ENCODE results near the gene PCDH9.

PCDH9 gene

DNA sequence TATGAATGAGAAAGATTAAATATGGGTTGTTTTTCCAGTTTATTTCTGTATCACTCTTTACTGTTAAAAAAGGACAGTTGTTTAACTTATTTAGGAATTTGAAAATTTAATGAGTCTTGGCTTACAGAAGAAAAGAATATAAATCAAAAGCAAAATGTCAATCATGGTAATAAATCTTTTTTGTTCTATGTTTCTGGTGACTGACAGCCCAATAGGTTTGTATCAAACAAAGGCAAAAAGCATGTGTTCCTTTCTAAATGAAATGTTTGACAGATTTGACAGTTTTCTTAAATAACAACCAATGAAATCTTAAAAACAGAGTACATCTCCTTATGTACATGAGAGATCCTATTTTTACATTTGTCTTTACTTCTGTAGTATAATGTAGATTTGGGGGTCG, 11.0 kb downstream of the PCDH9 start:
- Histone ChIP-seq H3K36me3 (ENCODE audit: control insufficient read depth, insufficient read depth, low read length) (no peaks in the 10 kb centered on the region), H3K4me3 (ENCODE audit: low read length) (no peak overlapping the region), H3K27ac (ENCODE audit: low read depth, low read length) (no peak overlapping the region), H3K27me3 (ENCODE audit: control insufficient read depth, insufficient read depth, low read length) (no peaks in the 10 kb centered on the region), H3K9ac (ENCODE audit: low read length) (no peak overlapping the region), H3K4me1 (ENCODE audit: control insufficient read depth, insufficient read depth, low read length) (no peaks in the 10 kb centered on the region)

DNA sequence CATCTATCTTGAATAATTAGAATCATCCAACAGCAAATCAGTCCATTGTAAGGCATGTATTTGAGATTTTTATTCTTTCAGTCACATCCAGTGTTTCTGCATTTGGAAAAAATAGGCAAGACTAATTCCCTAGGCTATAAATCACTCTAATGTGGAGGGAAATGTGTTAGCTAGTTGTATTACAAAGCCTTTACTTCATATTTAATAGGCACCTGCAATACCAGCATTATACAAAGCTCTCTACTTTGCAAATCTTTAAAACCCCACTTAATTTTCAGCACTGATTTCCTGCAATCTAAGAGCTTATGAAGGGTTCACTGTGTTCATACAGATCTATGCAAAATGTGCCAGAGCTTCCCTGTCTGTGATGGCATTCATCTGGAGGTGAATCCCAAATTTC, 12.3 kb downstream of the PCDH9 start:
- no peak overlapping the region for H3K27ac ChIP-seq (ENCODE audit: low read depth, low read length)
- no peaks in the 10 kb centered on the region for H3K36me3 ChIP-seq (ENCODE audit: control insufficient read depth, insufficient read depth, low read length)
- no peak overlapping the region for H3K4me3 ChIP-seq (ENCODE audit: low read length)
- no peaks in the 10 kb centered on the region for H3K27me3 ChIP-seq (ENCODE audit: control insufficient read depth, insufficient read depth, low read length)
- H3K9ac ChIP-seq (ENCODE audit: low read length): no peak overlapping the region
- H3K4me1 ChIP-seq (ENCODE audit: control insufficient read depth, insufficient read depth, low read length): no peaks in the 10 kb centered on the region

DNA sequence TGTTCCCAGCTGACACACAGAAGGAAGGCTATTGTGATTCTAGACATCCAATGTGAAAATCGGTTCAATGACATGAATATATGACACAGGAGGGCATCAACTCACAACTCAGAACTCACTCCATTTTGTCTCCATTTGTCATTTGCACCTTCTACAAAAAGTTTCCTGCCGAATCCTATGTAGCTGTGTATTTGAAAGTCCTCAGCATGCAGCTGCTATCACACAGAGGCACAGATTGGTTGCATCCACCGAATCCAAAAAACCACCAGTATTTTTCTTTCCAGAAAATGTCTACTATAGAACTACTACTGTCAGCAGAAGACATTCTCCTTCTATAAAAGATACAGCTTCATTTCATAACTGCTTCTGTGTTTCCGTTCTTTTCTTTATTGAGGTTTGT, 13.3 kb downstream of the PCDH9 start:
- Histone ChIP-seq H3K36me3 (ENCODE audit: control insufficient read depth, insufficient read depth, low read length) (no peaks in the 10 kb centered on the region), H3K27me3 (ENCODE audit: control insufficient read depth, insufficient read depth, low read length) (no peaks in the 10 kb centered on the region), H3K4me3 (ENCODE audit: low read length) (no peak overlapping the region), H3K27ac (ENCODE audit: low read depth, low read length) (no peak overlapping the region), H3K9ac (ENCODE audit: low read length) (no peak overlapping the region), H3K4me1 (ENCODE audit: control insufficient read depth, insufficient read depth, low read length) (no peaks in the 10 kb centered on the region)

DNA sequence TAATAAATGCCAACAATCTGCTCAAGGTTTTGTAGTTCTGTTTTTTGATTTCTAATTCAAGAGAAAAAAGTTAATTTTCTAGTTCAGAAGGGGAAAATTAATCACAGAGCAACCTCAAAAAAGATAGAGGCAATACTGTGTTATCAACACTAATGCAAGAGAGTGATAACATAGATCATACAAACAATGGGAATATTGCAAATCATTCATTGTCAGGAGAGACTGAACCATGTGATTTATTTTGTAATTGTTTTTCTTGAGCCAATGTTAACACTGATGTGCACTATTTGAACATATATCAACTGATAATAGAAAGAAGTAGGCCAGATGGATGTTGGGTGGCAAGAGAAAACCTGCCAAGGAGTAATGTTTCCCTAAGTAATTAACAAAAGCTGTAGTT, 19.9 kb downstream of the PCDH9 start:
- H3K4me1 ChIP-seq (ENCODE audit: control insufficient read depth, insufficient read depth, low read length): no peaks in the 10 kb centered on the region

DNA sequence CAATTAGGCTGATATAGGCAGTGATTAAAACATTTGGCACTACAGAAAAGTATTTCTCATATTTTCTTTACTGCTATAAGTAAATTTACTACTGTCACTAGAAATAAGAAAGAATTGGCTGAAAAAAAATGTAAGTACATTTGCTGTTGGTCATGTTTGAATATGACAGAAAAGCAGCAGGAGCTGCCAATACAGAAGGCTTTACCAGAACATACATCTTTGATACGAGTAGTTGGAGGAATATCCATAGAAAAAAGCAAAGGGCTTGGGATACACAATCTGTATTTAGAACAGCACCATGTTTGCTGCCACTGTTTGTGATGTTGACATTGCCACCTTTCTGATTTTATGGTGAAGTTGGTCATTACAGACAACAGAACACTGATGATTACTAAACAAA, 21.6 kb downstream of the PCDH9 start:
- Histone ChIP-seq H3K27me3 (ENCODE audit: control insufficient read depth, insufficient read depth, low read length) (no peaks in the 10 kb centered on the region), H3K9ac (ENCODE audit: low read length) (no peak overlapping the region), H3K27ac (ENCODE audit: low read depth, low read length) (no peak overlapping the region), H3K4me1 (ENCODE audit: control insufficient read depth, insufficient read depth, low read length) (no peaks in the 10 kb centered on the region), H3K4me3 (ENCODE audit: low read length) (no peak overlapping the region), H3K36me3 (ENCODE audit: control insufficient read depth, insufficient read depth, low read length) (no peaks in the 10 kb centered on the region)

More for the DNA sequence above, 19.9 kb downstream of the PCDH9 start:
- Histone ChIP-seq H3K27ac (ENCODE audit: low read depth, low read length) (no peak overlapping the region), H3K27me3 (ENCODE audit: control insufficient read depth, insufficient read depth, low read length) (no peaks in the 10 kb centered on the region), H3K9ac (ENCODE audit: low read length) (no peak overlapping the region), H3K36me3 (ENCODE audit: control insufficient read depth, insufficient read depth, low read length) (no peaks in the 10 kb centered on the region), H3K4me3 (ENCODE audit: low read length) (no peak overlapping the region)

DNA sequence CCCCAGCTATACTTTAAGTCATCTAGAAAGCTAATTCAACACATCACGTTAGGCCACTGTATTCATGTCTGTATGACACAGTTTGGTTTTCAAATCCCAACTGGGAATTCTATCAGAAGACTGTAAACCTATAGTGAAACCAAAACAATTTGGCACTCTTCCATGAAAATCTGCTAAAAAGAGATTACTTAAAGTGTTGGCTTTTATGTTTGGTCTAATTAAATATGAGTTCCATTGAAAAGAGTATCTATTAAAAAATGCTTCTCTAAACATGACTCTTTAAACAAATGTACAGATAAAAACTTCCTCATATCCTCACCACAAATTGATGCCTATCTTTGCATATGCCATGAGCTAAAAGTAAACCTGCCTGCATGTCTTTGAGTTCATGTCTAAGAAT, 25.4 kb downstream of the PCDH9 start:
- Histone ChIP-seq H3K27me3 (ENCODE audit: control insufficient read depth, insufficient read depth, low read length) (no peaks in the 10 kb centered on the region), H3K27ac (ENCODE audit: low read depth, low read length) (no peak overlapping the region), H3K9ac (ENCODE audit: low read length) (no peak overlapping the region), H3K4me3 (ENCODE audit: low read length) (no peak overlapping the region), H3K36me3 (ENCODE audit: control insufficient read depth, insufficient read depth, low read length) (no peaks in the 10 kb centered on the region), H3K4me1 (ENCODE audit: control insufficient read depth, insufficient read depth, low read length) (no peaks in the 10 kb centered on the region)

DNA sequence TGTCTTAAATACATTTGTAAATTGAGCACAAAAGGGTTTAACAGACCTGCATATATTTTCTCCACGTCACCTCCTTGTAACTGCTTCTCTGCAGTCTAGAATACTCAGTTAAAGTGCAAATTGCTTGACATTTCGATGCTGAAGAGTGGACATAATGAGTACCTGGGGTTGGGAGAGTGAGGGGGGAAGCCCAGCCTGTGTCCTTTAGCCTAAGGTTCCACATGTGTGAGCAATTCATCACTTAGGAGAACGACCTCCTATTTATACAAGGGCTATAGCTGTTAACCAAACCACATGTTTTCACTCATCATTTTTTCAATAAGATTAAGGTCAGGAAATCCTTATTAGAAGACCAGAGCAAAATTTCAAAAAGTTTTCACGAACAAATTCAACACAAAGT, 29.5 kb downstream of the PCDH9 start:
- H3K4me1 ChIP-seq (ENCODE audit: control insufficient read depth, insufficient read depth, low read length): no peaks in the 10 kb centered on the region
- no peaks in the 10 kb centered on the region for H3K36me3 ChIP-seq (ENCODE audit: control insufficient read depth, insufficient read depth, low read length)
- no peak overlapping the region for H3K27ac ChIP-seq (ENCODE audit: low read depth, low read length)
- H3K9ac ChIP-seq (ENCODE audit: low read length): no peak overlapping the region
- no peak overlapping the region for H3K4me3 ChIP-seq (ENCODE audit: low read length)
- H3K27me3 ChIP-seq (ENCODE audit: control insufficient read depth, insufficient read depth, low read length): no peaks in the 10 kb centered on the region

DNA sequence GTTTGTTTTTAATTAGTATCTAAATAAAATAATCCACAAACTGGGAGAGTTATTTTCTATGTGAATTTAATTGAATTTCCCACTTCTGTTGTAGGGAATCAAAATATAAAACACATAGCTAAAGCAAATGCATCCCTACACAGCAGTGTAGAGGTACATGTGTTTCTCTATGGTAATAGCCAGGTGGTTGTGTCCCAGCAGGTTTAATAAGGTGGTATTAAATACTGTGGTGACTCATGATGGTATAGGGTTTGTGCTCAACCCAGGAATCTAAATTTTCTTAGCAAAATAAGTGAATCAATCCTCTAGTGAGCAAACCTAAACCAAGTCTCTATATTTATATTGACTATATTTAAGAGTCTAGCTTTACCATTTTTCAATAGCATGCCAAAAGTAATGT, 30.0 kb downstream of the PCDH9 start:
- no peak overlapping the region for H3K9ac ChIP-seq (ENCODE audit: low read length)
- no peaks in the 10 kb centered on the region for H3K27me3 ChIP-seq (ENCODE audit: control insufficient read depth, insufficient read depth, low read length)
- no peaks in the 10 kb centered on the region for H3K36me3 ChIP-seq (ENCODE audit: control insufficient read depth, insufficient read depth, low read length)
- H3K27ac ChIP-seq (ENCODE audit: low read depth, low read length): no peak overlapping the region
- H3K4me3 ChIP-seq (ENCODE audit: low read length): no peak overlapping the region
- no peaks in the 10 kb centered on the region for H3K4me1 ChIP-seq (ENCODE audit: control insufficient read depth, insufficient read depth, low read length)

DNA sequence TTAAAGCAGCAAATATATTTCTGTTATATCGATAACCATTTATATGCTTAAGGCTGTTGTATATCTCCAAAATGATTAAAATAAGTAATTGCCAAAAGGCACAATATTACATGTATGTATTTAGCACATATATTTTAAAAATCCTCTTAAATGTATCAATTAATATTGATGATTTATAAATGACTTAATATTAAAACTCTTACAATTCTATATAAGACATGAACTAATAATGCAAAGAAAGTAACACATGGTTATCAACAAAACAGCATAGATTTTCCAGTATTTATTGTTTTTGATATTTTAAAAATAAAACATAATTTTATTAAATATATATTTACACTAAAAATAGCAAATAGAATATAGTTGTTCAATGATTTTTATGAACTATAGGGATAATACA, 32.4 kb downstream of the PCDH9 start:
- no peak overlapping the region for H3K4me3 ChIP-seq (ENCODE audit: low read length)
- H3K27ac ChIP-seq (ENCODE audit: low read depth, low read length): no peak overlapping the region
- no peaks in the 10 kb centered on the region for H3K36me3 ChIP-seq (ENCODE audit: control insufficient read depth, insufficient read depth, low read length)
- no peaks in the 10 kb centered on the region for H3K27me3 ChIP-seq (ENCODE audit: control insufficient read depth, insufficient read depth, low read length)
- no peak overlapping the region for H3K9ac ChIP-seq (ENCODE audit: low read length)
- H3K4me1 ChIP-seq (ENCODE audit: control insufficient read depth, insufficient read depth, low read length): no peaks in the 10 kb centered on the region

DNA sequence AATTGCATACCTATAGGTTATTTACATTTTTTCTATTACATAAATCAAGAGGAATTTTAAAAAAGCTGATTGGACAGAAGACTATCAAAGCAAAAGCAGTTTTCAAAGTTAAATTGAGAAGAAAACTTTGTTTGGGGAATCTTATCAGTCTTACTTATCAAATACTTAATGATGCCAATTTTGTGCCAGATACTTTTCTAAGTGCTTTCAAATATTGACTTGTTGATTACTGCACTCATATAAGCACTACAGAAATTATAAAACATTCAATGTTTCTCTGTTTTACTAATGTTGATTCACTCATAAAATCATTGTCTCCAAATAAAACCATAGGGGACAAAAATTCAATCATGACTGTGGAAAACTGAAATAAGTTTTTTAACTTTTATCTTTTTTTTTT, 36.2 kb downstream of the PCDH9 start:
- Histone ChIP-seq H3K27ac (ENCODE audit: low read depth, low read length) (no peak overlapping the region), H3K9ac (ENCODE audit: low read length) (no peak overlapping the region), H3K36me3 (ENCODE audit: control insufficient read depth, insufficient read depth, low read length) (no peaks in the 10 kb centered on the region), H3K4me1 (ENCODE audit: control insufficient read depth, insufficient read depth, low read length) (no peaks in the 10 kb centered on the region), H3K27me3 (ENCODE audit: control insufficient read depth, insufficient read depth, low read length) (no peaks in the 10 kb centered on the region), H3K4me3 (ENCODE audit: low read length) (no peak overlapping the region)

DNA sequence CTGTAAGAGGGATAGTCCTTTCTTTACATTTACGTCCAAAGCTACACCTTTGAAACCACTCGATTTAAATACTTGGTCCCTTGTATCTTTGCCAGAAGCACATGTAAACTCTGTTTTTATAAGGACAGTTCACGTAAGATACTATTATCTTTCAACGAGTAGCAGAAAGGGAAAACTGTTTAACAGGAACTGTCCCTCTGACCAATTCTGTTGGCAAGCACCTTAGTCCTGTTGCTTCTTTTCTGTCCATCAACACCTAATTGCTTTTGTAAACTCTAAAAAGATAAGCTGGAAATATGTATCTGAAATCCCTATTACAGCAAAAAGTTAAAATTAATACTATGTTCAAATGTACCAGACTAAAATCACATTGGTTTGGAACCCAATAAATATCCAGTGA, 37.4 kb downstream of the PCDH9 start:
- Histone ChIP-seq H3K36me3 (ENCODE audit: control insufficient read depth, insufficient read depth, low read length) (no peaks in the 10 kb centered on the region), H3K27me3 (ENCODE audit: control insufficient read depth, insufficient read depth, low read length) (no peaks in the 10 kb centered on the region), H3K4me1 (ENCODE audit: control insufficient read depth, insufficient read depth, low read length) (no peaks in the 10 kb centered on the region)

DNA sequence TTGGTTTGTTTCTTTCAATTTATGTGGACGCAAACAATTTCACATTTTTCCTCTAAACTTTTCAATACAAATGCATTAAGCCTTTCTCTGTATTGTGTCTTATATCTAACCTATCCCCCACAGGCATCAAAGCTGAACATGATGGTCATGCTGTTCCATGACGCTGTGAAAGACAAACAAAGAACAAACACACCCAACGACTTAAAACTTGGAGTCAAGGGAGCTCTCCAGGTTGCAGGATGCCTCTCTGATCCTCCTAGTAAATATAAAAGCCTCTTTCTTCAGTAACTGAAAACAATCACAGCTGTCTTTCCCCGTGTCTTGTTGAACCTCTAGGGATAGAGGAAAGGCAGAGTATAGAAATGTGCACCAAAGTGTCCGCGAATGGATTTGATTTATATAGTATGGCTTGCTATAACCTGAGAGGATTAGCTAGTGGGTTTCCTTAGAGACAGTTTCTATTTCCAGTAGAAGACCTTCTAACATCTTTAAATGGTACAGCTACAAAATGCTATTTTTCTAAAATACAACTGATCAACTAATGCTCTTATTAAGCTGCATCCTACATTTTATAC, 43.1 kb downstream of the PCDH9 start:
- Histone ChIP-seq H3K27me3 (ENCODE audit: control insufficient read depth, insufficient read depth, low read length) (no peaks in the 10 kb centered on the region), H3K27ac (ENCODE audit: low read depth, low read length) (no peak overlapping the region), H3K4me3 (ENCODE audit: low read length) (no peak overlapping the region), H3K36me3 (ENCODE audit: control insufficient read depth, insufficient read depth, low read length) (no peaks in the 10 kb centered on the region), H3K9ac (ENCODE audit: low read length) (no peak overlapping the region), H3K4me1 (ENCODE audit: control insufficient read depth, insufficient read depth, low read length) (no peaks in the 10 kb centered on the region)

More for the DNA sequence above, 37.4 kb downstream of the PCDH9 start:
- H3K9ac ChIP-seq (ENCODE audit: low read length): no peak overlapping the region
- H3K27ac ChIP-seq (ENCODE audit: low read depth, low read length): no peak overlapping the region
- no peak overlapping the region for H3K4me3 ChIP-seq (ENCODE audit: low read length)

DNA sequence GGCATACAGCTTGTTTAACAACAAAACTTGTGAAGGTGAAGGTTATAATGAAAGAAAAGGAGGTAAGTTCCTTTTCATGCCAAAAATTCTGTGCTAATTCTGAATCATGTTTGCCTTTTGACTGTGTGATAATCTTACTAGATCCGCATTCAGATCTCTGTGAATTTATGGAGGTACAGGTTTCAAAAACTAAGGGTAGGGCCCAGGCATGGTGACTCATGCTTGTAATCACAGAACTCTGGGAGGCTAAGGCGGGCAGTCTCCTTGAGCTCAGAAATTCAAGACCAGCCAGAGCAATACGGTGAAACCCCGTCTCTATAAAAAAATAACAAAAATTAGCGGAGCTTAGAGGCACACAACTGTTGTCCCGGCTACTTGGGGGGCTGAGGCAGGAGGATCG, 45.9 kb downstream of the PCDH9 start:
- Histone ChIP-seq H3K36me3 (ENCODE audit: control insufficient read depth, insufficient read depth, low read length) (no peaks in the 10 kb centered on the region), H3K9ac (ENCODE audit: low read length) (no peak overlapping the region), H3K4me1 (ENCODE audit: control insufficient read depth, insufficient read depth, low read length) (no peaks in the 10 kb centered on the region), H3K27me3 (ENCODE audit: control insufficient read depth, insufficient read depth, low read length) (no peaks in the 10 kb centered on the region), H3K27ac (ENCODE audit: low read depth, low read length) (no peak overlapping the region), H3K4me3 (ENCODE audit: low read length) (no peak overlapping the region)
